HG02970 (cell line): ENCODE results near the gene CXXC4.

Source experiments
- ATAC-seq: cut with Tn5 transposase; IDR thresholded peaks from one replicate; pipeline ENCODE4 v1.9.1; 2021; ENCODE audit warnings: mild to moderate bottlenecking, moderate library complexity, moderate number of reproducible peaks; ENCODE audit not compliant: unreplicated experiment, low FRiP score

The CXXC4 gene

DNA sequence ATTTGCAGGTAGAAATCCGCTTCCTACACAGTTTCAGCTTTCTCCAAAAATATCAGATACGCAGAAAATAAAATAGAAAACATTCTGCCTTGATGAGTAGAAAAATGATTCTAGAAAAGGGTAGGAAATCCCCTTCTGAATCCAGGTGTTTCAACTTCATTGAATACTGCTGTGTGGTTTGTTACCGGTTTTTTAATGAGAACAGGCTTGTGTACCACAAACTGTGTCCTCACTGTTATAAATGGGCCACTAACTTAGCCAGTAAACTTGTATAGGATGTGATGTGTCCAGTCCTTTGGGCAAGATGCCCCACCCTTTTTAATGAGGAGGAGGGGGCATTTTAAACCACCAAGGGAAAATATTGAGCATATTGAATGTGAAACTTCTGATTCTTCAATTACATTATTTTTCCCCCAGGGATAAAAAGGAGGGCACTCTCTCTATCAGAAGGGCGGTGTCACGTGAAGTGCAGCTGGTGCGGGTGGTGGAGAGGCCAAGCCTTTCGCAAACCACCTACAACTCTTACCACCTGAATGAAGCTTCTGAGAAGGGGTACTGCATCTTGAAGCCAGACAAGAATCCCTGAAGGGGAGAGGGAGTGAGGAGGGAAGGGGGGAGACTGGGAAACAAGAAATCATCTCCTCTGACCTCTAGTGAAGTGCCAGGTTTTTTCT is 4.5 kb downstream of the CXXC4 start:
- ATAC-seq = peak; percentile 35

- ATAC-seq = no peak
Observed at GRCh38 chr4:104489731-104490095, 5.0 kb downstream of the CXXC4 start.

- no peak for ATAC-seq
Observed at GRCh38 chr4:104488151-104488550, 6.5 kb downstream of the CXXC4 start.

DNA sequence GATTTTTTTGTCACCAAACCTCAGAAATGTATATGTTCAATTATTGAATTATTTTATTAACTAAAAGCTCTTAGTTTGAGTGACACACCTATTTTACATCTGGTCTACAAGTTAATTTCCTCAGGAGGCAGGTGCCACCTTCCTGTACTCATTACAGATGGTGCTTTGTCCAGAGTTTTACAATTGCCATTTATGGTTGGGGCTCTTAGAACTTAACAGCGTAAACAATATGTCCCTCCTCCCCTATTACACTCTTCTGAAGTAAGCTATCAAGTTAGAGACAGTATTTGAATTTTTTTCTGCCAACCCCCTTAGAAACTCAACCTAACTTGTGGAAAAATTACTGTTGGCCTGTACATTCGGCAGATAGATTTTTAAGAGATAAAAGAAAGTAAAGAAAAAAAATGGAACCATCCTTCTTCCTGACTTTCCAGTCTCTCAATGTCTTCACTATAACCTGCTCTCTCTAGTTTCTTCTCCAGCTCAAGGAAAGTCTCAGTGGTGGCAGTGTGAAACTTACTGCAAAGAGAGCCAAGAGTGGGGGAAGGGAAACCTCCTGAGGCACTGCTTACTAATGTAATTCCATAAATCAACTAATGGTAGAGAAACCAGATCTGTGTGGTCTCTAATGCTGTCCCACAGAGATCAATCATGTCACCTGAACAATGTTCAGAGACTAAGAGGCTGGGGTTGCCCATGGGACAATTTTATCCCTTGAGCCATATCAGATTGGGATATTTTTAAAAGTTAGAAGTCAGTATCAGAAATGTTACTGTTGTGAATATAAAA is 7.8 kb downstream of the CXXC4 start:
- no peak for ATAC-seq

DNA sequence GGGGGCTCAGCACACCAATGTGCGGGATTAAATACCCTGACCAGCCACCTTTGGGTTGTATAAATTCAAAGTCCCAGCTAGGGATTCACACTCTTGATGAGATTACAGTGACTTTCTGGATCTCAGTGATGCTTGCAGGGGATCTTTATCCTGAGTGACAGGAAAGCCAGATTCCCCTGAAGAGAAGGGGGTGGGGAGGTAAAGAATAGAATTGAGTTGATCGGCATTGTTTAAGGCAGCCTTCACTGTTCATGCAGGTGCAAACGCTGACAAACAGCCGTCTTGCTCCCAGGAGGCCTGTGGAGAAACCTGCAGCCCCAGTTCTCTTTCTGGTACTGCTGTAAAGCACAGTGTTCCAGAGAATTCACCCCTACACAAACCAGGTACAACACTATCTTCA is 19.0 kb downstream of the CXXC4 start:
- no peak for ATAC-seq

DNA sequence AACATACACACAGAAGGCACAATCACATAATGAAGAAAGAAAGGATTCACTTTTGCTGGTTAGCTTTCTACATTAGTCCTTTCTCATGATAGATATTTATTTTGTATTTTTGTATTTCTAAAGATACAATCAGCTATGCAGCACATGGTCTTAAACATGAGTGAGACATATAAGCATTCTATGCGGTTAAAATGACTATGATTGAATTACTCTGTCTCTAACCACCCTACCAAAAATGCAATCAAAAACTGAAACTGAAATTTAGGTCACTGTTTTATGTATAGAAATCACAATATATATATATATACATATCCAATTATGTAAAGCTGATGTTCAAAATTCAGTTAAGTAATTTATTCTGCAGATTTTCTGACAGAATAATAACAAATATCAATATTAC is 21.9 kb downstream of the CXXC4 start:
- ATAC-seq = no peak

- ATAC-seq = no peak
Observed at GRCh38 chr4:104470770-104471169, 23.9 kb downstream of the CXXC4 start.

DNA sequence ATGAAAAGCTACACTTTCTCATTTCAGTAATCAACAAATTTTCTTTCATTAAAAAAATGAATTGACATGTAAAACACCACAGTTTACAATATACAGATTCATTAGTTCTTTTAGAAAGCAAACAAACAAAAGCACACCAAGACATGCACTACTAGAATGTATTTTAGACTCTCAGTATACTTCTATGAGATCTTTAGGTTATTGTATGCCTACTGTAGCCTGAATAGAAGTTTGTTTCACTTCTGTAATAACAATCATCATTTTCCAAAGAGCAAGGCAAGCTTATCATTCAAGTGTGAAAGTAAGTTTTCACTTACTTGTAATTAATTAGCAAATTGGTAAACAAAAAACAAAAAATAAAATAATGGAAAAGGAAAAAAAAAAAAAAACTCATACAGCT is 24.9 kb downstream of the CXXC4 start:
- no peak for ATAC-seq

- no peak for ATAC-seq
Observed at GRCh38 chr4:104465619-104466018, 29.1 kb downstream of the CXXC4 start.

- no peak for ATAC-seq
Observed at GRCh38 chr4:104465201-104465600, 29.5 kb downstream of the CXXC4 start.

DNA sequence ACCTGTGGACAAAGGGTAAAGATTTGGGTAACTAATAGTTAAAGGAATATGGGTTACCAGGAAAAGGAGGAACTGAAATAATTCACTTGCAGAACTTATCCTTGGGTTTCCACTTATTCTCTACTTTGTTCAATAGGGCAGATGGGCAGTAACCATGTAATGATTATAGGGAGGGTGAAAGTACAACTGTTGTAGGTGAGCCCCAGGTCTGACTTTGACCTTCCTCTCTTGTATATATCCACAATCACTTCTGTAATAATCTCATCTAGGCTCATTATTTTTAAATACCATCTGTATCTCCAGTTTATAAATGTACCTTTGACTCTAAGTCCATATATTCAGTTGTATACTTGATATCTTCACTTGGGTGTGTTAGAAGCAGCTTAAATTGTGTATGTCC is 32.1 kb downstream of the CXXC4 start:
- no peak for ATAC-seq

DNA sequence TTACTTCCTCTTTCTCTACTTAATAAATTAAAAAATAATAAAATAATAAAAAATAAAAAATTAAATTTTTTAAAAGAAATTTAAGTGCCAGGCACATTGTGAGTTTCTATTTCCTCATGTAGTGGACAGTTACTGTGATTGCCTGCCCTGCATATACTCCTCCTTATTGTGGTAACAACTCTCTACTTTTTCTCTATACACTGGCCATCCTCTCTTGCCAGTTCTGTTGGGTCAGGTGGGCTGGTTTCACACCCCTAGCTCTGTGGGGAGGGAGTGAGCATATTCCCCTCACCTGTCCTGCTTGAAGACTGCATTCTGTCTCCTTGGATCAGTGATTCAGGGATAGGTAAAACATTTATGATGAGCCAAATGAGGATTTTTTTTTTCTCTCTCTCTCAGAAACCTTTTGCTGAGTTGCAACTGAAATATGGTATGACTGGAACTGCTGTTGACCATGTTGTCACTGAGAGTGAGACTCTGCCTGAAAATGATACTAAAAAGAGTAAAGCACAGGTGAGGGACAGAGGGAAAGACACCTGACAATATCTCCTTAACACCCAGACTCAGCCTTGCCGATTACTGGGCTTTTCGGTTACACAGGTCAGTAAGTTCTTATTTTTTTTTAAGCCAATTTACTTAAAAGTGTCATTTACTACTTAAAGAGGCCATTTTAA is 37.2 kb downstream of the CXXC4 start:
- ATAC-seq = no peak

- no peak for ATAC-seq
Observed at GRCh38 chr4:104451573-104451972, 43.1 kb downstream of the CXXC4 start.

GRCh38 chr4:104449537-104449936 is 45.2 kb downstream of the CXXC4 start:
- no peak for ATAC-seq

DNA sequence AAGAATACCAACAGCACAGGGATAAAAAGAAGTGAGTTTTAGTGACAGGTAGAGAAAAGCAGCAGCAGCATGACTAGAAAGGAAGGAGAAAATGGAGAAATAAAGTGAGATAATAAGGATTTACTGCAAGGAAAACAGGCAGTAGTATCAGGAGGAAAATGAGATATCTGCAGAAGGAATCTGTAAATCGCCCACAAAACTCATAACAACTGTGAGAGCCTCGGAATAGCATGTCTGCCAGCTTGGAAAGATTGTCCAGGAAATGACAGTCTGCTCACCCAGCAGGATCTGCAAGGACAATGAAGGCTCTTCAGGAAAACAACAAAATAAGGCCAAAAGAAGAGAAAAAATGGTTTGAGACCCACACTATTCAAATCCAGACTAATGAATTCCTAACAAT is 47.4 kb downstream of the CXXC4 start:
- no peak for ATAC-seq

DNA sequence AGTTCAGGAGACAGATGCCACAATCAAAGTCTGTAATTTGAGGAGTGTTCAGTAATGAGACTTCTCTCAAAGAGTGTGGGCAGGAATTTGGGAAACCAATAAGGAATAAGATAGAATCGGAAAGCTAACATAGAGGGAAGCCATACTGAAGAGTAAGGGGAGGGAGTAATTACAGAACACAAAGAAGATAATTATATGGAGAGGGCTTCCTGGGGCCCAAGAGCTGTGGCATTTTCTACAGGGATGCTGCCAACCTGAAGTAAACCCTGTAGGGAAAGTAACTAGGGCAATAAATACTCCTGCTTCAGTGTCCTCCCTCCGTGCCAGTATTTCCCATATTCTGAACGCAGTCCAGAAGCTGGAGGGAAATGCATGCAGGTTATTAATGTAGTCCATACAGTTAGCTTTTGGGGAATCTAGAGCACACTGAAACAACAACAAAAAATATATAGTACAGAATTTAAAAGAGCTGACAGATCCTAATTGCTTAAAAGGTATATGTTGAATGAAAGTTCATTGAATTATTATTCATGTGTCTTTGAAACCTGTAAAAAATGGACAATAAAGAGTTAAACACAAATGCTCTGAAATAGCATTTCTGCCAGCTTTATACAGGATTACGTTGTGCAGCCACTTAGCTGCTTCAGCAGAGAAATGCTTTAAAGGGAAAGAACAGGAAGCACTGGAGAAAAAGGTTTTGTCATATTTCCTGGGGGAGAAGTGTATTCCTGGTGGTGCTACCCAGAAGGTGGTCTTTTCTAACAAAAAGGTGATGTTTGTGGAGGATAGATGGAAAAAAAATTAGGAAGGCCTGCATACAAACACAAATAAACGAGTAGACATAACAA is 48.0 kb downstream of the CXXC4 start:
- no peak for ATAC-seq

GRCh38 chr4:104444685-104445084 is 50.0 kb downstream of the CXXC4 start:
- no peak for ATAC-seq

GRCh38 chr4:104436542-104436941 is 58.2 kb downstream of the CXXC4 start:
- no peak for ATAC-seq

DNA sequence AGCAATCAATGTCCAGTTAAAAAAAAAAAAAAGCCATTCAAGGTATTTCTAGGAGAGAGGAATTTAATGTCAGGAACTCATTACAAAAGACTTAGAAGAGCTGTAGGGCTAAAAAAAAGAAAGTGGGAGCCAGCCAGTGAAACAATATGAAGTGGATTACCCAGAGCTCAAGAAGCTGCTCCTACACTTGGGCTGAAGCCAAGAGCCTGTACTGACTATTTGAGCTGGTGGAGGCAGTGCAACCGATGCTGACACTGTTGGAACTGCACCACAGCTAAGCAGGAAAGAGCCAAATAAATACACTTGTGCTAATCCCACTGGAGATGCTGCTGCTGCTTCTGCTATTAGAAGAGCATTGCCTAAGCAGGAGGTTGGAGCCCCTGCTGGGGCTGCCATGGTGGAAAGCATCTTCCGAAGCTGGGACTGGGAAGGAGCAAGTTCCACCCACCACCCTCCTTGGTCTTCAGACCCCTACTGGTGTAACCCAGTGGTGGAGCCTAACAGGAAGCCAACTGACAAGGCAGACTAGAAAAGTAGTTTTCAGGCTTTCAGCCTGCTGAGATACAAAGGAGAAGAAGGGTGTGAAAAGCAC is 65.4 kb downstream of the CXXC4 start:
- ATAC-seq = no peak

GRCh38 chr4:104425948-104426347 is 68.7 kb downstream of the CXXC4 start:
- ATAC-seq = no peak
